Activated CD4-positive, alpha-beta memory T cell treated with anti-CD3 and anti-CD28 coated beads, Interleukin-2, amount 10 ng/mL, durations not matched to agents 7 days and 5 days (primary cell): ENCODE results near the gene MAP3K2. TPM values are rescaled to one million over a fixed set of nuclear protein-coding genes. Genes with fewer than 3 reads are reported as not detected.

Source experiments
- CTCF ChIA-PET: fragments of 350-600 bp; sonication (Branson Sonifier 250); formaldehyde crosslinking; loops from one replicate; lab custom pipeline; 2021; ENCODE audit warnings: antibody characterized with exemption, inconsistent platforms; lab: Charles Lee
- POLR2A ChIA-PET: fragments of 350-600 bp; sonication (Branson Sonifier 250); formaldehyde crosslinking; loops from one replicate; lab custom pipeline; 2021; ENCODE audit warnings: antibody characterized with exemption; lab: Charles Lee
- DNase-seq: peaks from one replicate; pipeline ENCODE4 v3.0.0-alpha.2; 2020
- H3K27ac Mint-ChIP-seq: one replicate; pipeline ENCODE4 v1.8.0; 2021; ENCODE audit warnings: mild to moderate bottlenecking, mixed read lengths
- H3K27me3 Mint-ChIP-seq: one replicate; pipeline ENCODE4 v1.8.0; 2021; ENCODE audit warnings: mixed read lengths
- H3K36me3 Mint-ChIP-seq: one replicate; pipeline ENCODE4 v1.8.0; 2021; ENCODE audit warnings: low read depth, mixed read lengths
- H3K4me1 Mint-ChIP-seq: one replicate; pipeline ENCODE4 v1.8.0; 2021; ENCODE audit warnings: mixed read lengths
- H3K4me3 Mint-ChIP-seq: one replicate; pipeline ENCODE4 v1.8.0; 2021; ENCODE audit warnings: mild to moderate bottlenecking, mixed read lengths
- H3K9me3 Mint-ChIP-seq: one replicate; pipeline ENCODE4 v1.8.0; 2021; ENCODE audit warnings: mixed read lengths
- total RNA-seq, 2 experiments: library from RNA; stranded (reverse); gene quantifications; one replicate each; pipeline ENCODE4 v1.2.3, GENCODE V29; 2021

MAP3K2 gene
- 10 to 100 TPM; 56.2 to 59.6 TPM for total RNA-seq

- H3K27ac Mint-ChIP-seq, result peak within 1 kb of the TSS; percentile 83
- H3K36me3 Mint-ChIP-seq, result peaks cover 16% of the 10 kb centered on the region
Measured at GRCh38 chr2:127387655-127388422, at the start of gene MAP3K2. Gene MAP3K2, minus strand, starts transcription at chr2:127387975. Its CDS starts 44,846 bp downstream, at chr2:127343129.

GRCh38 chr2:127437056-127437455, 49.3 kb upstream of the MAP3K2 start:
- ChIA-PET CTCF (no interaction called here), POLR2A (no interaction called here)
- no peak for DNase-seq
- H3K4me3 Mint-ChIP-seq, result no peak overlapping the region
- H3K27ac Mint-ChIP-seq, result no peak overlapping the region
- H3K27me3 Mint-ChIP-seq, result peaks cover 5% of the 10 kb centered on the region
- H3K4me1 Mint-ChIP-seq, result no peaks in the 10 kb centered on the region
- no peaks in the 10 kb centered on the region for H3K36me3 Mint-ChIP-seq
- H3K9me3 Mint-ChIP-seq, result peaks cover 7% of the 10 kb centered on the region

More at GRCh38 chr2:127387655-127388422, at the start of gene MAP3K2:
- Mint-ChIP-seq H3K4me3 (peak within 1 kb of the TSS; percentile 78), H3K27me3 (no peaks in the 10 kb centered on the region), H3K4me1 (peaks cover 57% of the 10 kb centered on the region), H3K9me3 (no peaks in the 10 kb centered on the region)
- DNase-seq, result peak; percentile 95
- CTCF ChIA-PET, result interaction anchor here (0.6 kb wide), 1 partner anchor 82 kb away, joined by 3 read pairs; no protein-coding TSS in a partner anchor
- POLR2A ChIA-PET, result interaction anchor here (1.0 to 3.9 kb wide), 9 partner anchors 11 to 307 kb away, joined by 3 to 27 read pairs (median 8); partner anchors contain the start of gene IWS1

- no peak for DNase-seq
- no peak overlapping the region for H3K27ac Mint-ChIP-seq
- ChIA-PET POLR2A (no interaction called here), CTCF (no interaction called here)
- H3K36me3 Mint-ChIP-seq, result no peaks in the 10 kb centered on the region
- no peaks in the 10 kb centered on the region for H3K4me1 Mint-ChIP-seq
- no peak overlapping the region for H3K4me3 Mint-ChIP-seq
- no peaks in the 10 kb centered on the region for H3K9me3 Mint-ChIP-seq
- peaks cover 2% of the 10 kb centered on the region for H3K27me3 Mint-ChIP-seq
Measured at GRCh38 chr2:127434515-127434914, 46.7 kb upstream of the MAP3K2 start.

- no peak overlapping the region for H3K4me3 Mint-ChIP-seq
- H3K27me3 Mint-ChIP-seq, result peaks cover 2% of the 10 kb centered on the region
- no peaks in the 10 kb centered on the region for H3K4me1 Mint-ChIP-seq
- H3K36me3 Mint-ChIP-seq, result no peaks in the 10 kb centered on the region
- H3K9me3 Mint-ChIP-seq, result no peaks in the 10 kb centered on the region
- no peak overlapping the region for H3K27ac Mint-ChIP-seq
- DNase-seq, result peak; percentile 9
- POLR2A ChIA-PET, result no interaction called here
- CTCF ChIA-PET, result no interaction called here
Measured at GRCh38 chr2:127431408-127432023, 43.7 kb upstream of the MAP3K2 start.

- Mint-ChIP-seq H3K4me1 (no peaks in the 10 kb centered on the region), H3K27me3 (peaks cover 6% of the 10 kb centered on the region), H3K4me3 (no peak overlapping the region), H3K36me3 (no peaks in the 10 kb centered on the region), H3K9me3 (no peaks in the 10 kb centered on the region), H3K27ac (no peak overlapping the region)
- POLR2A ChIA-PET, result no interaction called here
- CTCF ChIA-PET, result no interaction called here
- DNase-seq, result peak; percentile 2
Measured at GRCh38 chr2:127429844-127430425, 42.2 kb upstream of the MAP3K2 start.

GRCh38 chr2:127429291-127429690, 41.5 kb upstream of the MAP3K2 start:
- Mint-ChIP-seq H3K9me3 (no peaks in the 10 kb centered on the region), H3K36me3 (no peaks in the 10 kb centered on the region), H3K27me3 (peaks cover 8% of the 10 kb centered on the region), H3K27ac (no peak overlapping the region), H3K4me1 (no peaks in the 10 kb centered on the region), H3K4me3 (no peak overlapping the region)
- ChIA-PET CTCF (interaction anchor here (0.6 kb wide), 1 partner anchor 160 kb away, joined by 4 read pairs; no protein-coding TSS in a partner anchor), POLR2A (no interaction called here)
- DNase-seq, result peak; percentile 1

- CTCF ChIA-PET, result interaction anchor here (0.6 kb wide), 1 partner anchor 160 kb away, joined by 4 read pairs; no protein-coding TSS in a partner anchor
- no peak overlapping the region for H3K4me3 Mint-ChIP-seq
- H3K36me3 Mint-ChIP-seq, result no peaks in the 10 kb centered on the region
- H3K9me3 Mint-ChIP-seq, result no peaks in the 10 kb centered on the region
- peaks cover 13% of the 10 kb centered on the region for H3K27me3 Mint-ChIP-seq
- no peak for DNase-seq
- H3K27ac Mint-ChIP-seq, result no peak overlapping the region
- H3K4me1 Mint-ChIP-seq, result peaks cover 3% of the 10 kb centered on the region
- POLR2A ChIA-PET, result no interaction called here
Measured at GRCh38 chr2:127428815-127429109, 41.0 kb upstream of the MAP3K2 start.

- DNase-seq, result peak; percentile 12
- H3K4me3 Mint-ChIP-seq, result no peak overlapping the region
- H3K4me1 Mint-ChIP-seq, result peaks cover 6% of the 10 kb centered on the region
- H3K9me3 Mint-ChIP-seq, result no peaks in the 10 kb centered on the region
- ChIA-PET CTCF (no interaction called here), POLR2A (no interaction called here)
- peaks cover 18% of the 10 kb centered on the region for H3K27me3 Mint-ChIP-seq
- no peak overlapping the region for H3K27ac Mint-ChIP-seq
- no peaks in the 10 kb centered on the region for H3K36me3 Mint-ChIP-seq
Measured at GRCh38 chr2:127428057-127428814, 40.5 kb upstream of the MAP3K2 start.

GRCh38 chr2:127427376-127428056, 39.7 kb upstream of the MAP3K2 start:
- ChIA-PET CTCF (no interaction called here), POLR2A (interaction anchor here (1.0 kb wide), 1 partner anchor 51 kb away, joined by 3 read pairs; no protein-coding TSS in a partner anchor)
- no peak for DNase-seq
- Mint-ChIP-seq H3K9me3 (no peaks in the 10 kb centered on the region), H3K27me3 (peaks cover 22% of the 10 kb centered on the region), H3K36me3 (no peaks in the 10 kb centered on the region), H3K4me3 (no peak overlapping the region), H3K27ac (no peak overlapping the region), H3K4me1 (peaks cover 8% of the 10 kb centered on the region)

- CTCF ChIA-PET, result interaction anchor here (1.1 kb wide), 1 partner anchor 11 kb away, joined by 3 read pairs; no protein-coding TSS in a partner anchor
- POLR2A ChIA-PET, result interaction anchor here (1.0 kb wide), 1 partner anchor 50 kb away, joined by 3 read pairs; no protein-coding TSS in a partner anchor
Measured at GRCh38 chr2:127426501-127427354, 39.0 kb upstream of the MAP3K2 start.

GRCh38 chr2:127425540-127426490, 38.0 kb upstream of the MAP3K2 start:
- Mint-ChIP-seq H3K27me3 (peaks cover 37% of the 10 kb centered on the region), H3K27ac (no peak overlapping the region), H3K36me3 (no peaks in the 10 kb centered on the region), H3K4me1 (peaks cover 13% of the 10 kb centered on the region), H3K4me3 (no peak overlapping the region), H3K9me3 (no peaks in the 10 kb centered on the region)
- POLR2A ChIA-PET, result no interaction called here
- peak; percentile 8 for DNase-seq
- CTCF ChIA-PET, result interaction anchor here (1.1 kb wide), 1 partner anchor 10 kb away, joined by 3 read pairs; no protein-coding TSS in a partner anchor

More at GRCh38 chr2:127426501-127427354, 39.0 kb upstream of the MAP3K2 start:
- Mint-ChIP-seq H3K27me3 (peaks cover 28% of the 10 kb centered on the region), H3K4me3 (no peak overlapping the region), H3K4me1 (peaks cover 13% of the 10 kb centered on the region), H3K36me3 (no peaks in the 10 kb centered on the region), H3K9me3 (no peaks in the 10 kb centered on the region), H3K27ac (no peak overlapping the region)
- peak; percentile 11 for DNase-seq
